Dermis microvascular lymphatic vessel endothelial cell (primary cell): Measurements from ENCODE around the gene NSUN7. TPM values are rescaled to one million over a fixed set of nuclear protein-coding genes. Genes with fewer than 3 reads are reported as not detected.
"Not testable (repeated sequence)": the region's sequence is repeated elsewhere in the genome, so short reads cannot be mapped to it uniquely, and the experiment has no call there.

Source experiments
- DNase-seq, 2 donors: peaks; one replicate each; pipeline versions ENCODE4 v3.0.0 to v3.0.0-alpha.2; 2010; ENCODE audit warnings: low read depth in 2 of 2
- total RNA-seq: library from RNA; depleted of rRNA; stranded (reverse); fragments of >200 nt; gene quantifications from 2 replicates; pipeline ENCODE4 v1.2.1, GENCODE V29; 2014

The NSUN7 gene
- total RNA-seq: under 0.01 TPM in 1 of 2 replicates, not detected in the other

DNA sequence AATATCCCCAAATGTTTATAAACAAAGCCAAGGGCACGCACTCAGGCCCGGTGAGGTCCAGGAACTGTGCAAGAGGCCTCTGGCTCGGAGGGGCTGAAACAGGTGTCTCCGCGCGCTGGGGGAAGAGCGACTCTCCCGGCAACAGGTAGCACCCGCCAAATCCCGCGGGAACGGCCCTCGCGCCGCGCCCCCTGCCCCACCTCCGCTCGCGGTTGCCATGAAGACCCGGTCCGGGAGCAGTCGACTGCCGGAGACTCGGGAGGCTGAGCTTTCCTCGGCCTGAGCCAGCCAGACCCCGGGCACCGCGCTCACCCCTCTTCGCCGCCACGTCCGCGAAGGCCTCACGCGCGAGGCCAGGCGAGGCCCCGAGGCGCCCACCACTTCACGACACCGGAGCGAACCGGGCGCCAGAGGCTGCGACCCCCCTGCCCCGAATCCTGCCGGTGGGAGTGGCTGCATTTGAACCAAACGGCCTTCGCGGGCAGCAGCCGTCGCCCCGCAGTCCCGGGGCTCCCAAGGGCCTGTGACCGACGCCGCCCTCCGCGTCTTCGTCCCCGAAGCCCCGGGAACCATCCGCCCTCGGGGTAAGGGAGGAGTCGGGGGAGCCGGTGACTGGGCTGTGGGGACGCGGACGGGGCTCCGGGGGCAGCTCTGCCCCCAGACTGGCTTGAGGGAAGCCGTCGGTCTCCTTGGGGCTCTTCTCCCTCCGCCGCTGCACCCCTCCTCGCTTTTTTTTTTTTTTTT is at the start of gene NSUN7:
Gene NSUN7 (plus strand): TSS at position 239 of the 744 bp plus-strand sequence. CDS start 739 bp downstream, outside the sequence.
- DNase-seq: peak in 1 of 2 donors; percentile 2

GRCh38 chr4:40702137-40702799 is 47.5 kb upstream of the NSUN7 start:
- no peak for DNase-seq

DNA sequence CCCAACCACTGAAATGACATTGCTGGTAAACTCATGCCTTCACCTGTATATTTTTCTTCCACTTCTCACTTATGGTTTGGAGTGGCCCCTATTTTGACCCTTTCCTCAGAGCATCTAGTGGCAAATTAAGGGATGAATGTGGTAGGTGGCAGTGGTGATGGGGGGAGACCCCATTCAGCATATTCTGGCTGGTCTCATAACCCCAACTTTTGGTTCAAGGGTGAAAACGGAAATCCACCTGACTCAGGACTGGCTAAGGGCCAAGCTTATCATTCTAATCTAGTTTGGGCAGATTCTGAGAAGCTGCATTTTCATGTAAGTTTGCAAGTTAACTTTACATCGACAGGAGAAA is 47.0 kb upstream of the NSUN7 start:
- no peak for DNase-seq

DNA sequence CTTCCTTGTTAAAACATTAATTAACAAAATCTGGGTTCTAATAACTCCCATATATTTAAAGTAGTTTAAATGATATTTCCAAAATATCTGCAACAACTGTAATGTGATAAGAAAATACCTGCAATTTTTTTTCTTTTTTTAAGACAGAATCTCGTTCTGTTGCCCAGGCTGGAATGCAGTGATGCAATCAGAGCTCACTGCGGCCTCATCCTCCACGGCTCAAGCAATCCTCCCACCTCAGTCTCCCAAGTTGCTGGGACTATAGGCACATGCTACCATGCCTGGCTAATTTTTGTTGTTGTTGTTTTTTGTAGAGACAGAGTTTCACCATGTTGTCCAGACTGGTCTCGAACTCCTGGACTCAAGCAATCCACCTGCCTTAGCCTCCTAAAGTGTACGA is 45.7 kb upstream of the NSUN7 start:
- no peak for DNase-seq

- DNase-seq: no peak
These were observed 39.1 kb upstream of the NSUN7 start for GRCh38 chr4:40710484-40711254.

DNA sequence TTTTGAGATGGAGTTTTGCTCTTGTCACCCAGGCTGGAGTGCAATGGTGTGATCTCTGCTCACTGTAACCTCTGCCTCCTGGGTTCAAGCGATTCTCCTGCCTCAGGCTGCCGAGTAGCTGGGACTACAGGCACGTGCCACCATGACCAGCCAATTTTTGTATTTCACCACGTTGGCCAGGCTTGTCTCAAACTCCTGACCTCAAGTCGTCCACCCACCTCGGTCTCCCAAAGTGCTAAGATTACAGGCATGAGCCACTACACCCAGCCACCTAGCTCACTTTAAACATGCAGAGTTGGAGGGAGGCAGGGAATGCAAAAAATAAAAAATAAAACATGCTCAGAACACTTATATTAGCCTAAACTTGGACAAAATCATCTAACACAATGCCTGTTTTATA is 36.8 kb upstream of the NSUN7 start:
- DNase-seq: not testable (repeated sequence)

GRCh38 chr4:40713798-40714197 is 36.0 kb upstream of the NSUN7 start:
- no peak for DNase-seq

- no peak for DNase-seq
These were observed 31.2 kb upstream of the NSUN7 start for GRCh38 chr4:40718586-40718985.

GRCh38 chr4:40719008-40719623 is 30.6 kb upstream of the NSUN7 start:
- peak in 1 of 2 donors; percentile 38 for DNase-seq

DNA sequence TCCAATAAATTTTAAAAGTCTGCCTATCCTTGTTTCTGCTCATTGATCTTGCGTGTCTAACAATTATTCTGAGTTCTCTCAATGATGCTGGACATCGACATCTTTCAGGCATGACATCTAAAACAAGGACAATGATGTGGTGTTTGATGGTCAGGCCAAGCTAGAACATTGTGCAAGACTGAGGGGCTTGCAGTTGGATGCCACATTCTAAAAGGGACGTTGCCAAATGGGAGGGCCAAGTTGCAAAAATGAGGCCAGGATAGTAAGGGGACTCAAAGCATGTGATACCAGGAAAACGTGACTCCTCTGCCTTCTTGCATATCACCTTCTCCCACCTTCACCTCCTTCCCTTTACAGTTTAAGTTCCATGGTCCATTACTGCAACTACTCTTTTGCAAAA is 29.4 kb upstream of the NSUN7 start:
- DNase-seq: no peak

GRCh38 chr4:40720916-40721315 is 28.8 kb upstream of the NSUN7 start:
- no peak for DNase-seq

GRCh38 chr4:40721730-40722171 is 28.0 kb upstream of the NSUN7 start:
- no peak for DNase-seq

- DNase-seq: peak in 1 of 2 donors; percentile 5
These were observed 27.1 kb upstream of the NSUN7 start for GRCh38 chr4:40722576-40723161.

DNA sequence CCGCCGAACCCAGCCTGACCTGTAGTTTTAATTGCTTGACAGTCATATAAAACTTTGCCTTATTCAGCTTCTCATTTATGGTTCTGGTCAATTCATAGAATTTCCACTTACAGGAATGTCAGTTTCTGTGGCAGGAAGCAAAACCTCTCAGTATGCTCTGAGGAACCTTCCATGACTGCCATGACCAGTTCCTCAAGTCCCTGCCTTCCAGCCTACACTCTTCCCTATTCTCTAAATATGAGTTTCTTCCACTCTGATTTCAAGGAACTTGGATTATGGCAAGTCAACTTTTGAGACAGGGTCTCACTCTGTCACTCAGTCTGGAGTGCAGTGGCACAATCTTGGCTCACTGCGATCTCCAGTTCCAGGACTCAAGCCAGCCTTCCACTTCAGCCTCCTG is 26.0 kb upstream of the NSUN7 start:
- DNase-seq: no peak

DNA sequence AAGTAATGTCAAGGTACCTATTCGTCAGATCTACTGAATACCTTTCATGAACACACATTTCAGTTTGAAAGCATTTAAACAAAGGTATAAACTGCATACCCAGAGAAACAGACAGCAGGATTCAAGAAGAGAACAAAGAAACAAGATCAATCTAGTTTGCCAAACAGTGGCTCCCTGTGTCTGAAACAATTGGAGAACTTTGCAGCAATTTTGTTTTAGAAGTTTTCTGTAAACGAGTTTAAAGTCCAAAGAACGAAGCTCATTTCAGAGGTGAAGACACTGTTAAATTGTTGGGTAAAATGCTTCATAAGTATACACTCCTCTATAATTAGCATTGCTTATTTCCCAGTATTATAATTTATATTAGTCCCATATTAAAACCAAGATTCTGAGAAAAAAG is 21.4 kb upstream of the NSUN7 start:
- no peak for DNase-seq

DNA sequence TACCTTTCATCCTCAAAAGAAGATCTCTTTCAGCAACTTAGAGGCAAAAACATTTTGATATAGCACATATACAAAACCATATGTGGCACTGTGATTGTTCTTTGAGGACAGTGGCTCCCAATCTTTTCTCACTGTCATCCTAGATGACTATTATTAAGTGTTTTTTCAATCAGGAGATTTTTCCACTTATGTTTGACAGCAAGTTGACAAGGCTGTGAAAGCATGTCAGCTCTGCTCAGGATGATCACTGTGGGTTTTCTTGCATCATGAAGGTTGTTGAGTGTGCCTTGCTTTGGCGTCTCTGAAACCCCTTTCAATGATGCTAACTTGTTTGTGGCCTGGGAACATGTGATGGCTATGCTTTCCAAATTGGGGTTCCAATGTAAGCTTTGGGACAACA is 20.2 kb upstream of the NSUN7 start:
- no peak for DNase-seq

GRCh38 chr4:40730091-40730679 is 19.6 kb upstream of the NSUN7 start:
- no peak for DNase-seq

- no peak for DNase-seq
These were observed 18.4 kb upstream of the NSUN7 start for GRCh38 chr4:40731361-40731760.

GRCh38 chr4:40731792-40732245 is 17.9 kb upstream of the NSUN7 start:
- peak; percentile 26 to 30 for DNase-seq

DNA sequence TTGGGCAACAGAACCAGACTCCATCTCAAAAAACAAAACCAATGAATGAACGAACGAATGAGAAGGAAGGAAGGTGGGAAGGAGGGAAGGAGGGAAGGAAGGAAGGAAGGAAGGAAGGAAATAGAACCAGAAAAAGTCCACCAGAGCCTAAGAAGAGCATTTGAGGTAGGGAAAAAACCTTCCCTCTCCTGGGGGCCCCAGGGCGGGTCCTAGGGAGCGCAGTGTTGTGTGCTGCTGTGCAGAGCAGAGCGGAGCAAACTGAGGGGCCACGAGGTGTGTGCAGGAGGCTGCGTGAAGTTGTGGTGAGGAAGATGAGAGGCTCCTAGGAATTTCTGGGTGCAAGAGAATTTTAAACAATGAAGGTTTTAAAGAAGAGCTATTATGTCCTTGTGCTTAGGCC is 16.0 kb upstream of the NSUN7 start:
- no peak for DNase-seq

DNA sequence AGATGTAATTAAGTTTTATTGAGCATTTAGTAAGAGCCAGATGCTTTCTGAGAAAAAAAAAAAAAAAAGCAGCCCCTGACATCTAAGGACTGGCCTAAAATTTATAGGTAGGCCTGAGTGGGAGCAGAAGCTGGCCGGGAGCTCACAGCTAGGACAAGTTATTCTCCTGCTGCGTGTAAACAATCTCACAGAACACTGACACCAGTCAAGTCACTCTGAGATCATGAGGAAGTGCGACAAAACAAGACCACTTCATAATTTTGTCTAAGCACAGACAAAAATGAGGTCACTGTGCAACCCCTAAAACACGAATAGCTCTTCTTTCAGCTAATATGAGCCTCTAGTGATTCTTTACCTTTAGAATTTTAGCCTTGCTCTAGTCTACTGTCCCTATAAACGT is 15.3 kb upstream of the NSUN7 start:
- no peak for DNase-seq
